GM12891 (cell line): ENCODE measurements around the gene SPO11.

Experiments used
- POLR2AphosphoS5 ChIP-seq: IDR thresholded peaks from 2 replicates; pipeline ENCODE4 v1.6.1; 2011; ENCODE audit warnings: low read depth, low read length, control low read depth
- TAF1 ChIP-seq: IDR thresholded peaks from 2 replicates; pipeline ENCODE4 v1.6.1; 2011; ENCODE audit warnings: low read depth, low read length, control low read depth

DNA sequence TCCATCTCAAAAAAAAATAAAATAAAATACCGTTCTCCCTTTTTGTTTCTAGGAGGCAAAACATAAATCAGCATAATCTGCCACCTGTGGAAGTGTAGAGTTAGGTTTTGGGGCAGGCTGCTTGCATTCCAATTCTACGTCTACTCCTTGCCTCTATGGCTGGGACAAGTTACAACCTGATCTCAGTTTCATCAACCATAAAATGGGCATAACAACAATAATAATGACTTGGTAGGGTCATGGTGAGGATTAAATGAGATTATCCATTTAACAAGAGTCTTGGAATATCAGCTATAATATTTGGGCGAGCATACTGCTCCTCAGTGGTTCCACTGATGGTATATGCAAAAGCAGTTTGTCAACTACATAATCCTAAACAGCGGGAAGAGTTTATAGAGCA lies 17.8 kb downstream of the SPO11 start:
- TF ChIP-seq POLR2AphosphoS5 (no peak), TAF1 (no peak)
